Activated T-helper 17 cell treated with anti-CD3 and anti-CD28 coated beads, Interleukin-2, amount 50 U/mL, for 72 hours (primary cell): ENCODE measurements around the gene COL25A1. TPM values are rescaled to one million over a fixed set of nuclear protein-coding genes. Genes with fewer than 3 reads are reported as not detected.
"Not testable (repeated sequence)": the region's sequence is repeated elsewhere in the genome, so short reads cannot be mapped to it uniquely, and the experiment has no call there.

Source experiments
- ATAC-seq: fragments of 150-1000 bp; cut with Tn5 transposase; replicated peaks from 2 replicates; pipeline ENCODE4 v1.10.0; 2021; ENCODE audit warnings: mild to moderate bottlenecking, moderate library complexity
- H3K27ac Mint-ChIP-seq: one replicate; pipeline ENCODE4 v1.8.0; 2022; ENCODE audit warnings: mixed read lengths
- H3K27me3 Mint-ChIP-seq: one replicate; pipeline ENCODE4 v1.8.0; 2022; ENCODE audit warnings: mixed read lengths
- H3K36me3 Mint-ChIP-seq: one replicate; pipeline ENCODE4 v1.8.0; 2022; ENCODE audit warnings: low read depth, mild to moderate bottlenecking, mixed read lengths
- H3K4me1 Mint-ChIP-seq: one replicate; pipeline ENCODE4 v1.8.0; 2022; ENCODE audit warnings: mixed read lengths
- H3K4me3 Mint-ChIP-seq: one replicate; pipeline ENCODE4 v1.8.0; 2022; ENCODE audit warnings: mild to moderate bottlenecking, mixed read lengths
- H3K9me3 Mint-ChIP-seq: one replicate; pipeline ENCODE4 v1.8.0; 2022; ENCODE audit warnings: mixed read lengths
- total RNA-seq, 2 donors: library from RNA; stranded (reverse); gene quantifications; one replicate each; pipeline ENCODE4 v1.2.3, GENCODE V29; 2022

COL25A1 gene
- total RNA-seq, 2 donors from 2014 or later = 0.08 TPM; not detected in 1

DNA sequence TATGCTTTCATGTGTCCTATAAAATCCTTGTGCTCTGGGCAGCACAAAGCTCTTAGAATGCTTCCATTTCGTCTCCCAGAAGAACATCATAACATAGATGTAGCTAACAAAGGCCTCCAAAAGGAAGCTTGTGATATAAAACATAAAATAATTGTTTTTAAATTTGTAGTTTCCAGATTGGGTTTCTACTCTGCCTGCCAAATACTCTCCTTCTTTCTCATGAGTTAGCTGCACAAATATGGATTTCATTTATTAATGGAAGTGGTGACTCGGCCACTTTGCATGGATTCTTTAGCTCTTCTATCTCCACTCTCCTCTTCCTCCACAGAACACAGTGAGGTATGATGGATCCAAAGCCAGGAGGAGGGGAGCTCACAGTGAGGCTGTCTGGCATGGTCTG, 265.4 kb downstream of the COL25A1 start:
- no peaks in the 10 kb centered on the region for H3K9me3 Mint-ChIP-seq
- H3K4me3 Mint-ChIP-seq = no peak overlapping the region
- H3K27me3 Mint-ChIP-seq = peaks cover 15% of the 10 kb centered on the region

GRCh38 chr4:109033993-109034392, 268.5 kb downstream of the COL25A1 start:
- H3K4me1 Mint-ChIP-seq = no peaks in the 10 kb centered on the region
- peaks cover 7% of the 10 kb centered on the region for H3K27me3 Mint-ChIP-seq
- no peak overlapping the region for H3K27ac Mint-ChIP-seq
- ATAC-seq = no peak
- H3K9me3 Mint-ChIP-seq = no peaks in the 10 kb centered on the region
- H3K36me3 Mint-ChIP-seq = no peaks in the 10 kb centered on the region
- H3K4me3 Mint-ChIP-seq = no peak overlapping the region

More for the DNA sequence above, 265.4 kb downstream of the COL25A1 start:
- no peak overlapping the region for H3K27ac Mint-ChIP-seq
- no peak for ATAC-seq
- H3K4me1 Mint-ChIP-seq = no peaks in the 10 kb centered on the region
- H3K36me3 Mint-ChIP-seq = no peaks in the 10 kb centered on the region

GRCh38 chr4:109032671-109033070, 269.8 kb downstream of the COL25A1 start:
- no peak for ATAC-seq
- H3K9me3 Mint-ChIP-seq = no peaks in the 10 kb centered on the region
- no peak overlapping the region for H3K4me3 Mint-ChIP-seq
- no peak overlapping the region for H3K27ac Mint-ChIP-seq
- peaks cover 3% of the 10 kb centered on the region for H3K27me3 Mint-ChIP-seq
- H3K36me3 Mint-ChIP-seq = no peaks in the 10 kb centered on the region
- H3K4me1 Mint-ChIP-seq = no peaks in the 10 kb centered on the region

- no peaks in the 10 kb centered on the region for H3K36me3 Mint-ChIP-seq
- H3K27ac Mint-ChIP-seq = no peak overlapping the region
- no peak for ATAC-seq
- H3K4me3 Mint-ChIP-seq = no peak overlapping the region
- H3K4me1 Mint-ChIP-seq = no peaks in the 10 kb centered on the region
- H3K27me3 Mint-ChIP-seq = peaks cover 3% of the 10 kb centered on the region
- H3K9me3 Mint-ChIP-seq = no peaks in the 10 kb centered on the region
Measured at GRCh38 chr4:109029987-109030386, 272.5 kb downstream of the COL25A1 start.

GRCh38 chr4:109027016-109027500, 275.4 kb downstream of the COL25A1 start:
- peaks cover 4% of the 10 kb centered on the region for H3K9me3 Mint-ChIP-seq
- no peak overlapping the region for H3K4me3 Mint-ChIP-seq
- no peak for ATAC-seq
- no peaks in the 10 kb centered on the region for H3K36me3 Mint-ChIP-seq
- H3K27me3 Mint-ChIP-seq = peaks cover 3% of the 10 kb centered on the region
- no peak overlapping the region for H3K27ac Mint-ChIP-seq
- no peaks in the 10 kb centered on the region for H3K4me1 Mint-ChIP-seq

GRCh38 chr4:109026588-109026987, 275.9 kb downstream of the COL25A1 start:
- peaks cover under 1% of the 10 kb centered on the region for H3K27me3 Mint-ChIP-seq
- no peak overlapping the region for H3K4me3 Mint-ChIP-seq
- H3K36me3 Mint-ChIP-seq = no peaks in the 10 kb centered on the region
- H3K4me1 Mint-ChIP-seq = no peaks in the 10 kb centered on the region
- peaks cover 7% of the 10 kb centered on the region for H3K9me3 Mint-ChIP-seq
- no peak overlapping the region for H3K27ac Mint-ChIP-seq
- no peak for ATAC-seq

GRCh38 chr4:109025471-109026076, 276.9 kb downstream of the COL25A1 start:
- Mint-ChIP-seq H3K36me3 (no peaks in the 10 kb centered on the region), H3K4me1 (no peaks in the 10 kb centered on the region), H3K9me3 (peaks cover 13% of the 10 kb centered on the region), H3K27me3 (no peaks in the 10 kb centered on the region), H3K4me3 (no peak overlapping the region), H3K27ac (no peak overlapping the region)
- ATAC-seq = no peak

GRCh38 chr4:109022961-109023360, 279.5 kb downstream of the COL25A1 start:
- Mint-ChIP-seq H3K27me3 (no peaks in the 10 kb centered on the region), H3K27ac (no peak overlapping the region), H3K9me3 (peaks cover 13% of the 10 kb centered on the region), H3K4me1 (no peaks in the 10 kb centered on the region), H3K4me3 (no peak overlapping the region), H3K36me3 (no peaks in the 10 kb centered on the region)
- ATAC-seq = no peak

DNA sequence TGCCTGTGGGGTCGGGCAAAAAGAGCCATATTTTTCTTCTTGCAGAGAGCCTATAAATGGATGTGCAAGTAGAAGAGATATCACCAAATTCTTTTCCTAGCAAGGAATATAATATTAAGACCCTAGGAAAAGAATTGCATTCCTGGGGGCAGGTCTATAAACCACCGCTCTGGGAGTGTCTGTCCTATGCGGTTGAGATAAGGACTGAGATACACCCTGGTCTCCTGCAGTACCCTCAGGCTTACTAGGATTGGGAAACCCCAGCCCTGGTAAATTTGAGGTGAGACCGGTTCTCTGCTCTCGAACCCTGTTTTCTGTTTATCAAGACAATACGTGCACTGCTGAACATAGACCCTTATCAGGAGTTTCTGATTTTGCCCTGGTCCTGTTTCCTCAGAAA, 280.8 kb downstream of the COL25A1 start:
- H3K36me3 Mint-ChIP-seq, H3K27me3 Mint-ChIP-seq, H3K27ac Mint-ChIP-seq, H3K4me1 Mint-ChIP-seq, ATAC-seq, H3K4me3 Mint-ChIP-seq: not testable (repeated sequence)
- peaks cover 13% of the 10 kb centered on the region for H3K9me3 Mint-ChIP-seq

DNA sequence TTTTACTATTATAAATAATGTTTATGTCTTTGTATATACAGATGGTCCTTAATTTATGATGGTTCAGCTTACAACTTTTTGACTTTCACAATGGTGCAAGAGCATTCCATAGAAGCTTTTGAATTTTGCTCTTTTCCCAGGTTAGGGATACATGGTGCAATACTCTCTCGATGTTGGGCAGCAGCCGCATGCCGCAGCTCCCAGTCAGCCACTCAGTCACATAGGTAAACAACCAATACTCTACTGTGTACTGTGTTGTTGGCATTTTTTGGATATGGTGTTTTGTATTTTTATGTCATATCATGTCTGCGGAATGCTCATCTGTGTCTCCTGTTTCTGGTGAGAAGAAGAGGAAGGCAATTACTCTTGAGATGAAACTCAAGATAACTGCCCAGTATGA, 281.6 kb downstream of the COL25A1 start:
- peaks cover 13% of the 10 kb centered on the region for H3K9me3 Mint-ChIP-seq
- H3K4me3 Mint-ChIP-seq = no peak overlapping the region
- no peaks in the 10 kb centered on the region for H3K4me1 Mint-ChIP-seq
- no peaks in the 10 kb centered on the region for H3K36me3 Mint-ChIP-seq
- no peak overlapping the region for H3K27ac Mint-ChIP-seq
- no peak for ATAC-seq
- no peaks in the 10 kb centered on the region for H3K27me3 Mint-ChIP-seq

GRCh38 chr4:109016200-109016599, 286.3 kb downstream of the COL25A1 start:
- no peak overlapping the region for H3K27ac Mint-ChIP-seq
- ATAC-seq = no peak
- peaks cover 4% of the 10 kb centered on the region for H3K27me3 Mint-ChIP-seq
- H3K36me3 Mint-ChIP-seq = no peaks in the 10 kb centered on the region
- no peaks in the 10 kb centered on the region for H3K4me1 Mint-ChIP-seq
- peaks cover 5% of the 10 kb centered on the region for H3K9me3 Mint-ChIP-seq
- no peak overlapping the region for H3K4me3 Mint-ChIP-seq

DNA sequence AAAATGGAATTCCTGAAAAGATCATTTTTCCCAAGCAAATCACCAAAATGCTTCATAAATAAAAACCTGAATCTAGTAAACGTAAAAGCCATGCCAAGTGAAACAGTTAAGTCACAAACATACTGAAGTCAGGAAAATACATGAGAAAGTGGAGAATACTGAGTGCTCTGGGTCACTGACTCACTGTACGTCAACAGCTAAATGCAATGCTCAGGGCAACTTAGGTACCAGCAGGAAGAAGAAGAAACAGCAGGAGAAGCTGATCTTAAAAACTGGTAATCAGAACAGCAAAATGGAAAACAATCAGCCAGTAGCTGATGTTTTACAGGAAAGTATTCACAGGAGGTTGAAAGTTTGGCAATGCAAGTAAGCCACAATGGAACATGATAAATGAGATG, 287.0 kb downstream of the COL25A1 start:
- H3K27me3 Mint-ChIP-seq = peaks cover 4% of the 10 kb centered on the region
- H3K9me3 Mint-ChIP-seq = no peaks in the 10 kb centered on the region
- no peaks in the 10 kb centered on the region for H3K4me1 Mint-ChIP-seq
- no peak overlapping the region for H3K4me3 Mint-ChIP-seq
- ATAC-seq = no peak
- no peak overlapping the region for H3K27ac Mint-ChIP-seq
- no peaks in the 10 kb centered on the region for H3K36me3 Mint-ChIP-seq

DNA sequence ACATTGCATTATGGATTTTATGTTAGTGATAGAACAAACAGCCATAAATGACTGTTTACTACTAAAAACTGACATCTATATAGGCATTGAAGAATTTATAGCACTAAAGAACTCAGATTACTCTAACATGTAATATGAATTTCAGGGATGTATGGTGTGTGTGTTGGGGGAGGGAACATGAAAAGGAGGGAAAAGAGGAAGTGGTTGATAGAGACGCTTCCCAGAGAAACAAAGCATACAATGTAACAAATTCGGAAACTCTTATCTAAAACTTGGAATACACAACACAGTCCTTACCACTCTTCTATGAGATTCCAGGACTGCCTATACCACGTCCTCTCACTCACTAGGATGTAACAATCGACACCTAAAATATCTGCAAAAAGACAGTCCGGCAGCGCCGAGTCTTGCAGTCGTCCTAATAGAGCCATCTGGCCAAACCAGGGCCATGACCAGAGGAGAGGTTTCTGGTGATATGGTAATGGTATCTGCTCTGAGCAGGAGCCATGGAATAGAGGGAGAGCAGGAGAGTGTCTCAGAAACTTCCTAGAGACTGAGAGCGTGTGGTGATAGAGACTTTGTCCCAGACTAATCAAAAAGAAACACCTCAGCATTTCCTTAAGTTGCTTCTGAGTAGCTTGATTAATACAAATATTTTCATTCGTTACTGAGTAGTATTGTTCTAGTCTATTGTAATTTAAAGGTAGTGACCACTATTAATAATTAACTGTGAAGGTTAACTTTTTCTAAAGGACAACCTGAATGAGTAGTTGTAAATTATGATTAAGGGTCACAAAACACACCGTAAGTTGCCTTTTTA, 287.7 kb downstream of the COL25A1 start:
- H3K9me3 Mint-ChIP-seq = no peaks in the 10 kb centered on the region
- no peaks in the 10 kb centered on the region for H3K36me3 Mint-ChIP-seq
- no peak overlapping the region for H3K27ac Mint-ChIP-seq
- no peak overlapping the region for H3K4me3 Mint-ChIP-seq
- ATAC-seq = no peak
- H3K27me3 Mint-ChIP-seq = peaks cover 4% of the 10 kb centered on the region
- no peaks in the 10 kb centered on the region for H3K4me1 Mint-ChIP-seq

DNA sequence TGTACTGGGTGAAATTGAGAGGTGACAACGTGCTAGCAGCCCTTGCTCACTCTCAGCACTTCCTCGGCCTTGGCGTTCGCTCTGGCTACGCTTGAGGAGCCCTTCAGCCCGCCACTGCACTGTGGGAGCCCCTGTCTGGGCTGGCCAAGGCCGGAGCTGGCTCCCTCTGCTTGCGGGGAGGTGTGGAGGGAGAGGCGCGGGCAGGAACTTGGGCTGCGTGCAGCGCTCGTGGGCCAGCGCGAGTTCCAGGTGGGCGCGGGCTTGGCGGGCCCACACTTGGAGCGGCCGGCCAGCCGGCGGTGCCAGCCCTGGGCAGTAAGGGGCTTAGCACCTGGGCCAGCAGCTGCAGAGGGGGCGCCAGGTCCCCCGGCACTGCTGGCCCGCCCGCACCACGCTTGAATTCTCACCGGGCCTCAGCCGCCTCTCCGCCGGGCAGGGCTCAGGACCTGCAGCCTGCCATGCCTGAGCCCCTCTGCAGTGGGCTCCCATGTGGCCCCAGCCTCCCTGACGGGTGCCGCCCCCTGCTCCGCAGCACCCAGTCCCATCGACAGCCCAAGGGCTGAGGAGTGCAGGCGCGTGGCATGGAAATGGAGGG, 290.1 kb downstream of the COL25A1 start:
- no peak overlapping the region for H3K4me3 Mint-ChIP-seq

More for the DNA sequence above, 290.1 kb downstream of the COL25A1 start:
- peaks cover 4% of the 10 kb centered on the region for H3K27me3 Mint-ChIP-seq
- no peaks in the 10 kb centered on the region for H3K9me3 Mint-ChIP-seq
- no peaks in the 10 kb centered on the region for H3K36me3 Mint-ChIP-seq
- no peak for ATAC-seq
- H3K4me1 Mint-ChIP-seq = no peaks in the 10 kb centered on the region
- no peak overlapping the region for H3K27ac Mint-ChIP-seq
